NB4 (cell line): ENCODE results near the gene SMYD3.

Source experiments
- DNase-seq: peaks from one replicate; pipeline ENCODE4 v3.0.0; 2010; ENCODE audit warnings: low read depth
- H3K4me3 ChIP-seq: one replicate; pipeline ENCODE4 v1.5.1; 2011; ENCODE audit warnings: mild to moderate bottlenecking, low read depth, low read length, moderate library complexity
- CTCF ChIP-seq: IDR thresholded peaks from one replicate; pipeline ENCODE4 v1.5.1; 2012; ENCODE audit warnings: low read depth, low read length
- MAX ChIP-seq: IDR thresholded peaks from 2 replicates; pipeline ENCODE4 v1.6.1; 2011; ENCODE audit warnings: low read depth, low read length
- MYC ChIP-seq: IDR thresholded peaks from 2 replicates; pipeline ENCODE4 v1.6.1; 2011; ENCODE audit warnings: low read depth, low read length
- POLR2A ChIP-seq: IDR thresholded peaks from 2 replicates; pipeline ENCODE4 v1.6.1; 2011; ENCODE audit warnings: mild to moderate bottlenecking; ENCODE audit not compliant: insufficient read length; ENCODE audit errors: extremely low read depth

The SMYD3 gene

GRCh38 chr1:245932302-245932972 lies 574.6 kb downstream of the SMYD3 start:
- no peak overlapping the region for H3K4me3 ChIP-seq
- no peak for TF ChIP-seq MYC
- no peak for TF ChIP-seq CTCF
- no peak for TF ChIP-seq MAX
- no peak for TF ChIP-seq POLR2A
- DNase-seq, result no peak

DNA sequence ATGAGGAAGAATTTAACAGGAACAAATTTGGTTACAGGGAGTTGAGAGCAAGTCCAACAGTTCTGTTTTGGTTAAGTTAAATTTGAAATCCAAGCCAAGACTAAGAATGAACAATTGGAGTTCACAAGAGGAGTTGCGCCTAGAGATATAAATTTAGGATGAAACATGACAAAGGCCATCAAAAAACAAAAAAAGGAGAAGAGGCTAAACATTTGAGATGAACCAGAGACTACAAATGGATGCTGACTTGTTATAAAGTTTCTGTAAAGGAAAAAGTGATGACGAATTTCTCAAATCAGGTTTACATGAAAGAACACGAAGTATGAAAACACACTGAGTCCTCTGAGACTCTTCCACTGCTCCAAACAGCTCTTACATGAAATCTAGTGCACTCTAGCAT lies 575.6 kb downstream of the SMYD3 start:
- DNase-seq, result no peak
- TF ChIP-seq CTCF (no peak), POLR2A (no peak), MYC (no peak), MAX (no peak)
- no peak overlapping the region for H3K4me3 ChIP-seq

- H3K4me3 ChIP-seq, result no peak overlapping the region
- no peak for TF ChIP-seq POLR2A
- TF ChIP-seq CTCF, result no peak
- no peak for TF ChIP-seq MYC
- TF ChIP-seq MAX, result no peak
- no peak for DNase-seq
These were observed 577.9 kb downstream of the SMYD3 start for GRCh38 chr1:245929224-245929623.

DNA sequence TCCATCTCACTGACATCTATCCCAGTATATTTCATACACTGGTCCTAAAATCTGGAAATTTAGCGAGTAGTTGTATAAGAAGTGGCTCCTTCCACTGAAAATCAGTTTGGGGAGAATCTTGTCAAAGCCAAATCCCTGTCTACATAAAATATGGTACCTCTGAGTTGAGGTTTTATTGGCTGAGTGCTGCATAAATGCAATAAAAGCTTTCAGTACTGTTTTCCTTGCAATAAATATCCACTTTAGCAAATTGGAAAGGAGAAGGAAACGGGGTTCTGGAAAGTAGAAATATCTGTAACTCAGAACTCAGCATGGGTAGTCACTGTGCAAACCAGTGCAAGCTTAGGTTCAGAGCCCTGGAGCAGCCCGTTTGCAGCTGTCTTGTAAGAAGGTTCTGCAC lies 580.2 kb downstream of the SMYD3 start:
- TF ChIP-seq MYC, result no peak
- no peak for DNase-seq
- no peak overlapping the region for H3K4me3 ChIP-seq

DNA sequence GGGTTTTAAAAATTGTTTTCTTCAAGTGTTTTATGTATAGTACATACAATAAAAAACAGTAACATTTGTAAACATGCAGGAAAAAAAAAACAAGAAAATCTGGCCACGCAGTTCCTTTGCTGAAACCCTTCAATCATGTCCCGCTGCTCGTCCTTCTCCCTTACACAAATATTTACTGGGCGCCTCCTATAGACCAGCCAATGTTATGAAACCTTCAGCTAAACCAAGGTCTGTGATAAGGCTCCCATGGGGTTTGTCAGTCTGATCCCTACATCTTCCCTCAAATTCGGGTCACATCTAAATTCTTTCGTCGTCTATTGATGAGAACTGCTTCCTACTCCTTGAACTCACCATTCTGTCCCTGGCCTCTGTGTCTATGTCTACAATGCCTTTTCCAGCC lies 583.9 kb downstream of the SMYD3 start:
- TF ChIP-seq CTCF (no peak), MAX (no peak), POLR2A (no peak), MYC (no peak)
- no peak for DNase-seq
- no peak overlapping the region for H3K4me3 ChIP-seq

DNA sequence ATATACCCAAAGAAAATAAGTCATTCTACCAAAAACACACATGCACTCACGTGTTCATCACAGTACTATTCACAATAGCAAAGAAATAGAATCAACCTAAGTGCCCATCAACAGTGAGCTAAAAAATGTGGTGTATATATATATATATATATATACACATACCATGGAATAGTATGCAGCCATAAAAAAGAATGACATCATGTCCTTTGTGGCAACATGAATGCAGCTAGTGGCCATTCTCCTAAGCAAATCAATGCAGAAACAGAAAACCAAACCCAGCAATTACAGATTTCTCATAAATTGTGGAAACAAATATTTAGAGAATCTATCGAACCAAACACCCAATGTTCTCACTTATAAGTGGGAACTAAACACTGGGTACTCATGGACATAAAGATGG lies 585.7 kb downstream of the SMYD3 start:
- no peak overlapping the region for H3K4me3 ChIP-seq
- TF ChIP-seq MAX, result no peak
- TF ChIP-seq CTCF, result no peak
- TF ChIP-seq POLR2A, result no peak
- TF ChIP-seq MYC, result no peak
- no peak for DNase-seq
